ENCODE data around the gene EPHA10.

- no peak for TF ChIP-seq EZH2 (IDR thresholded peaks at IDR 0.05)
- no peak for TF ChIP-seq POLR2AphosphoS5 (IDR thresholded peaks at IDR 0.05; ENCODE audit: borderline replicate concordance, low read depth, low read length)
Observed at GRCh38 chr1:37767488-37767887, 2.6 kb upstream of the EPHA10 start.
